ENCODE data around the gene NCAM1.

NCAM1 gene

GRCh38 chr11:113168354-113169342 lies 207.4 kb downstream of the NCAM1 start:
- H3K27me3 ChIP-seq (ENCODE audit: insufficient read depth, low read depth, severe bottlenecking), result no peaks in the 10 kb centered on the region
- no peak for DNase-seq
- H3K4me3 ChIP-seq (ENCODE audit: low read depth, low read length), result no peak overlapping the region
- no peaks in the 10 kb centered on the region for H3K36me3 ChIP-seq
- no peak overlapping the region for H3K27ac ChIP-seq
- no peak for TF ChIP-seq CTCF (IDR thresholded peaks at IDR 0.05; ENCODE audit: low read depth, low read length)
- no peaks in the 10 kb centered on the region for H3K9me3 ChIP-seq (ENCODE audit: severe bottlenecking)

- Histone ChIP-seq H3K36me3 (no peaks in the 10 kb centered on the region), H3K9me3 (ENCODE audit: severe bottlenecking) (no peaks in the 10 kb centered on the region), H3K27ac (no peak overlapping the region), H3K27me3 (ENCODE audit: insufficient read depth, low read depth, severe bottlenecking) (no peaks in the 10 kb centered on the region), H3K4me3 (ENCODE audit: low read depth, low read length) (no peak overlapping the region)
- no peak for DNase-seq
- TF ChIP-seq CTCF (IDR thresholded peaks at IDR 0.05; ENCODE audit: low read depth, low read length), result no peak
Observed at GRCh38 chr11:113172382-113172951, 211.2 kb downstream of the NCAM1 start.

- TF ChIP-seq CTCF (IDR thresholded peaks at IDR 0.05; ENCODE audit: low read depth, low read length), result no peak
- Histone ChIP-seq H3K9me3 (ENCODE audit: severe bottlenecking) (no peaks in the 10 kb centered on the region), H3K4me3 (ENCODE audit: low read depth, low read length) (no peak overlapping the region), H3K27ac (no peak overlapping the region), H3K36me3 (no peaks in the 10 kb centered on the region), H3K27me3 (ENCODE audit: insufficient read depth, low read depth, severe bottlenecking) (no peaks in the 10 kb centered on the region)
- no peak for DNase-seq
Observed at GRCh38 chr11:113173126-113173525, 211.9 kb downstream of the NCAM1 start.

- H3K4me3 ChIP-seq (ENCODE audit: low read depth, low read length), result no peak overlapping the region
- no peaks in the 10 kb centered on the region for H3K9me3 ChIP-seq (ENCODE audit: severe bottlenecking)
- no peaks in the 10 kb centered on the region for H3K36me3 ChIP-seq
- no peak overlapping the region for H3K27ac ChIP-seq
- no peak for DNase-seq
- TF ChIP-seq CTCF (IDR thresholded peaks at IDR 0.05; ENCODE audit: low read depth, low read length), result no peak
- H3K27me3 ChIP-seq (ENCODE audit: insufficient read depth, low read depth, severe bottlenecking), result no peaks in the 10 kb centered on the region
Observed at GRCh38 chr11:113174882-113175281, 213.7 kb downstream of the NCAM1 start.

GRCh38 chr11:113176599-113177360 lies 215.6 kb downstream of the NCAM1 start:
- DNase-seq, result no peak
- no peak overlapping the region for H3K4me3 ChIP-seq (ENCODE audit: low read depth, low read length)
- no peaks in the 10 kb centered on the region for H3K27me3 ChIP-seq (ENCODE audit: insufficient read depth, low read depth, severe bottlenecking)
- no peaks in the 10 kb centered on the region for H3K36me3 ChIP-seq
- no peaks in the 10 kb centered on the region for H3K9me3 ChIP-seq (ENCODE audit: severe bottlenecking)
- no peak for TF ChIP-seq CTCF (IDR thresholded peaks at IDR 0.05; ENCODE audit: low read depth, low read length)
- H3K27ac ChIP-seq, result no peak overlapping the region

All from WERI-Rb-1 (cell line).